ENCODE results near the gene EXOC3L4. TPM values are rescaled to one million over a fixed set of nuclear protein-coding genes. Genes with fewer than 3 reads are reported as not detected.

EXOC3L4 gene
- polyA plus RNA-seq, 2 of the 4 experiments (the other 2 are of a cell fraction) = 1.5 to 4.3 TPM

GRCh38 chr14:103130965-103131364 lies 36.4 kb downstream of the EXOC3L4 start (continued):
- TF ChIP-seq EHF (CRISPR knock-in tag; IDR thresholded peaks at IDR 0.05) (no peak), CTCF (IDR thresholded peaks at IDR 0.05) (no peak), SREBF2 (IDR thresholded peaks at IDR 0.05) (no peak), KDM1A (IDR thresholded peaks at IDR 0.05; ENCODE audit: low read depth) (no peak)

GRCh38 chr14:103131580-103131979 lies 37.1 kb downstream of the EXOC3L4 start:
- H3K4me2 ChIP-seq = no peak overlapping the region
- H3K4me1 ChIP-seq = peaks cover 69% of the 10 kb centered on the region
- TF ChIP-seq FOXS1 (CRISPR knock-in tag; IDR thresholded peaks at IDR 0.05) (no peak), RAD21 (conservative IDR thresholded peaks at IDR 0.05 in 1 of 2, IDR thresholded peaks at IDR 0.05 in 1 of 2) (no peak), HDAC2 (IDR thresholded peaks at IDR 0.05) (no peak), CEBPB (IDR thresholded peaks at IDR 0.05) (no peak), EP300 (IDR thresholded peaks at IDR 0.05) (no peak), NR3C1 (IDR thresholded peaks at IDR 0.05) (no peak), ESRRA (IDR thresholded peaks at IDR 0.05; ENCODE audit: borderline replicate concordance, low read length) (no peak), PBX3 (IDR thresholded peaks at IDR 0.05) (no peak), KDM1A (IDR thresholded peaks at IDR 0.05; ENCODE audit: low read depth) (no peak)
- H3K27ac ChIP-seq = peak overlapping the region in 1 of 2 experiments; percentile 7; a peak in 1 of 6 replicates
- ChIA-PET POLR2A (no interaction called here), CTCF (interaction anchor here (0.9 to 24.1 kb wide), 4 partner anchors 11 to 162 kb away, joined by 3 to 544 read pairs (median 50); no protein-coding TSS in a partner anchor)
- FAIRE-seq = no peak
- no peak for DNase-seq (ENCODE audit: low read depth in 1 of 2, low spot score in 1 of 2)
- 98% methylated on average over 6 of the region's 9 CpGs for WGBS (ENCODE audit: missing lambda C conversion rate)
- H3K9me3 ChIP-seq = no peaks in the 10 kb centered on the region
- H3K4me3 ChIP-seq = no peak overlapping the region
- ATAC-seq = no peak

GRCh38 chr14:103132381-103133209 lies 38.1 kb downstream of the EXOC3L4 start:
- ChIA-PET CTCF (interaction anchor here (0.6 to 24.1 kb wide), 3 partner anchors 7 to 318 kb away, joined by 3 to 544 read pairs (median 43); partner anchors contain the start of gene TNFAIP2), POLR2A (no interaction called here)
- Histone ChIP-seq H3K9me3 (no peaks in the 10 kb centered on the region), H3K4me1 (peaks cover 73% of the 10 kb centered on the region), H3K27ac (peak overlapping the region in 1 of 2 experiments; percentile 3; a peak in 2 of 6 replicates), H3K4me2 (no peak overlapping the region), H3K4me3 (no peak overlapping the region)
- DNase-seq (ENCODE audit: low read depth in 1 of 2, low spot score in 1 of 2) (no peak), ATAC-seq (no peak), FAIRE-seq (peak; percentile 72)
- TF ChIP-seq GATA3 (IDR thresholded peaks at IDR 0.05; ENCODE audit: borderline replicate concordance) (no peak), MAZ (IDR thresholded peaks at IDR 0.05; ENCODE audit: borderline replicate concordance, low read depth, low read length) (no peak), POLR2A (IDR thresholded peaks at IDR 0.05; ENCODE audit: low read length) (no peak), EP300 (IDR thresholded peaks at IDR 0.05) (no peak), ZFP36 (IDR thresholded peaks at IDR 0.05; ENCODE audit: borderline replicate concordance, partially characterized antibody) (no peak), KDM1A (IDR thresholded peaks at IDR 0.05; ENCODE audit: low read depth) (no peak), PHF8 (IDR thresholded peaks at IDR 0.05; ENCODE audit: borderline replicate concordance, low read depth) (no peak), FOSB (CRISPR knock-in tag; IDR thresholded peaks at IDR 0.05) (no peak), TFCP2L1 (CRISPR knock-in tag; IDR thresholded peaks at IDR 0.05) (no peak), JUNB (IDR thresholded peaks at IDR 0.05) (no peak), ATOH8 (CRISPR knock-in tag; IDR thresholded peaks at IDR 0.05; ENCODE audit: low read depth) (no peak), ZSCAN20 (CRISPR knock-in tag; IDR thresholded peaks at IDR 0.05) (no peak), RNF2 (IDR thresholded peaks at IDR 0.05; ENCODE audit: borderline replicate concordance, low read depth) (no peak), RAD21 (conservative IDR thresholded peaks at IDR 0.05 in 1 of 2, IDR thresholded peaks at IDR 0.05 in 1 of 2) (no peak), RCOR1 (IDR thresholded peaks at IDR 0.05; ENCODE audit: low read depth, low read length) (no peak), CHD2 (IDR thresholded peaks at IDR 0.05; ENCODE audit: low read length, partially characterized antibody) (no peak)
- 85% methylated on average over 35 of the region's 39 CpGs for WGBS (ENCODE audit: missing lambda C conversion rate)
